ENCODE measurements around the gene EGLN1. TPM values are rescaled to one million over a fixed set of nuclear protein-coding genes. Genes with fewer than 3 reads are reported as not detected.
A peak's percentile ranks its signal among the peaks of the same experiment; 100 is the strongest.

The EGLN1 gene
- polyA plus RNA-seq, 1 of the 3 experiments (the other 2 are of a cell fraction): 10.7 TPM

GRCh38 chr1:231393668-231394067 lies 28.4 kb downstream of the EGLN1 start:
- Histone ChIP-seq H3K79me2 (ENCODE audit: insufficient read depth) (peaks cover 80% of the 10 kb centered on the region), H3K27ac (ENCODE audit: low read depth in 2 of 2, low read length in 1 of 2) (peak overlapping the region; percentile 69 to 99; a peak in 3 of 4 replicates), H2AFZ (ENCODE audit: low read depth) (no peak overlapping the region), H3K27me3 (ENCODE audit: insufficient read depth) (no peaks in the 10 kb centered on the region), H3K9me2 (no peaks in the 10 kb centered on the region), H3K36me3 (replicated peaks in 1 of 2; ENCODE audit: control insufficient read depth in 1 of 2, insufficient read depth in 2 of 2, low read length in 1 of 2) (peaks cover 0 to 3% of the 10 kb centered on the region in 2 experiments), H3K4me3 (ENCODE audit: low read depth in 2 of 2, low read length in 1 of 2) (no peak overlapping the region), H4K20me1 (ENCODE audit: insufficient read depth) (no peaks in the 10 kb centered on the region), H3K9ac (no peak overlapping the region), H3K4me1 (ENCODE audit: control insufficient read depth in 1 of 2, insufficient read depth in 2 of 2, low read depth in 1 of 2, low read length in 1 of 2) (peaks cover 12 to 40% of the 10 kb centered on the region in 2 experiments), H3K4me2 (no peak overlapping the region), H3F3A (replicated peaks; ENCODE audit: insufficient read depth) (peaks cover 41% of the 10 kb centered on the region), H3K9me3 (no peaks in the 10 kb centered on the region)
- DNase-seq: peak; percentile 24
- ChIA-PET POLR2A (no interaction called here), CTCF (interaction anchor here (1.2 kb wide), 1 partner anchor 27 kb away, joined by 3 read pairs; no protein-coding TSS in a partner anchor)
- TF ChIP-seq PBX3 (IDR thresholded peaks at IDR 0.05) (peak; percentile 72), USF1 (IDR thresholded peaks at IDR 0.05; ENCODE audit: borderline replicate concordance, low read depth) (no peak), TCF12 (IDR thresholded peaks at IDR 0.05) (peak; percentile 87), IRF3 (IDR thresholded peaks at IDR 0.05; ENCODE audit: low read depth, low read length) (no peak), JUND (IDR thresholded peaks at IDR 0.05) (peak; percentile 38; the same call in 1 of the 2 replicates), NFIC (IDR thresholded peaks at IDR 0.05; ENCODE audit: borderline replicate concordance) (no peak), FOSL2 (IDR thresholded peaks at IDR 0.05; ENCODE audit: borderline replicate concordance, low read depth) (0 out of 2 replicates have a peak, but pooled peaks have one; percentile 7), EZH2phosphoT487 (IDR thresholded peaks at IDR 0.05; ENCODE audit: borderline replicate concordance, low read depth) (no peak), RAD21 (IDR thresholded peaks at IDR 0.05; ENCODE audit: low read length) (peak; percentile 39), POLR2AphosphoS5 (IDR thresholded peaks at IDR 0.05; ENCODE audit: low read depth, low read length) (peak; percentile 38; the same call in 1 of the 2 replicates)

DNA sequence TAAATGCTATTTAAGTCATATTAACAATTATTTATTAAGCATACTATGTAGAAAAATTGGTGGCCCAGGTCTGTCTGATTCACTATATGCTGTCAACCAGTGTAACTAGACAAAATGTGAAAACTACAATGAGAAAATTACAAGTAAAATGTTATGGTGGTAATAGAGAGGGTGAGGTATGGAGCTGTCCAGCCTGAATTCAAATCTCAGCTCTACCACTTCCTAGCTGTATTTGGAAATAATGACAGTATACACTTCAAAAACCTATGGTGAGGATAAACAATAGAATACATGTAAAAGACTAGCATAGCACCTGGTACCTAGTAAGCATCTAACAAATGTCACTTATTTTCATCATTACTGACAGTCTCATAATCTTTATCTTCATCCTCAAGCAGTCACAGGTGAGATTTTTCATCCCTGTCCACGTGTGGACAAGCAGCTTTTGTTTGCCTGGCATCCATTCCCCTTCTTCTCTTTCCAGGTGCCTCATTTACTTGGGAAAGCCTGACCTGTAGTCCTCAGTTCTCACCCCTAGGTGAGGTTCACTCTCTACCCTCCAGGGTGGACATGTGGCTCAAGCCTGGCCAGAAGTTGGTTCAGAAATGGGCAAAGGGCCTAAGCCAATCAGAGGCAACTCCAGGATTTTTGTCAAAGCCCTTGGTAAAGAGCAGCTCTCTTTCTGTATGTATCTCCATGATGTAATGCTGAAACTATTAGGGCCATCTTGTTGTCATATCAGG lies 29.5 kb downstream of the EGLN1 start:
- Histone ChIP-seq H3K4me1 (ENCODE audit: control insufficient read depth in 1 of 2, insufficient read depth in 2 of 2, low read depth in 1 of 2, low read length in 1 of 2) (peaks cover 12 to 45% of the 10 kb centered on the region in 2 experiments), H3K79me2 (ENCODE audit: insufficient read depth) (peaks cover 79% of the 10 kb centered on the region), H3K4me3 (ENCODE audit: low read depth in 2 of 2, low read length in 1 of 2) (no peak overlapping the region), H3K36me3 (replicated peaks in 1 of 2; ENCODE audit: control insufficient read depth in 1 of 2, insufficient read depth in 2 of 2, low read length in 1 of 2) (peaks cover 0 to 3% of the 10 kb centered on the region in 2 experiments), H2AFZ (ENCODE audit: low read depth) (no peak overlapping the region), H3K27me3 (ENCODE audit: insufficient read depth) (no peaks in the 10 kb centered on the region), H3K4me2 (no peak overlapping the region), H3F3A (replicated peaks; ENCODE audit: insufficient read depth) (peaks cover 49% of the 10 kb centered on the region), H3K27ac (ENCODE audit: low read depth in 2 of 2, low read length in 1 of 2) (peak overlapping the region in 1 of 2 experiments; percentile 99; a peak in 3 of 4 replicates), H3K9ac (no peak overlapping the region), H3K9me2 (no peaks in the 10 kb centered on the region), H4K20me1 (ENCODE audit: insufficient read depth) (no peaks in the 10 kb centered on the region), H3K9me3 (no peaks in the 10 kb centered on the region)
- POLR2A ChIA-PET: no interaction called here
- DNase-seq: peak; percentile 9
- CTCF ChIA-PET: interaction anchor here (1.0 to 1.2 kb wide), 2 partner anchors 28 to 198 kb away, joined by 3 read pairs; no protein-coding TSS in a partner anchor
- TF ChIP-seq CTCF (IDR thresholded peaks at IDR 0.05) (0 out of 2 replicates have a peak, but pooled peaks have one; percentile 9), CHD2 (IDR thresholded peaks at IDR 0.05; ENCODE audit: low read length, partially characterized antibody) (no peak), FOXM1 (IDR thresholded peaks at IDR 0.05; ENCODE audit: low read depth) (no peak), IRF3 (IDR thresholded peaks at IDR 0.05; ENCODE audit: low read depth, low read length) (no peak), RAD21 (IDR thresholded peaks at IDR 0.05; ENCODE audit: low read length) (no peak), ELF1 (IDR thresholded peaks at IDR 0.05) (no peak), MAX (IDR thresholded peaks at IDR 0.05; ENCODE audit: low read depth) (no peak)
- TF ChIP-seq, protein P1, sequence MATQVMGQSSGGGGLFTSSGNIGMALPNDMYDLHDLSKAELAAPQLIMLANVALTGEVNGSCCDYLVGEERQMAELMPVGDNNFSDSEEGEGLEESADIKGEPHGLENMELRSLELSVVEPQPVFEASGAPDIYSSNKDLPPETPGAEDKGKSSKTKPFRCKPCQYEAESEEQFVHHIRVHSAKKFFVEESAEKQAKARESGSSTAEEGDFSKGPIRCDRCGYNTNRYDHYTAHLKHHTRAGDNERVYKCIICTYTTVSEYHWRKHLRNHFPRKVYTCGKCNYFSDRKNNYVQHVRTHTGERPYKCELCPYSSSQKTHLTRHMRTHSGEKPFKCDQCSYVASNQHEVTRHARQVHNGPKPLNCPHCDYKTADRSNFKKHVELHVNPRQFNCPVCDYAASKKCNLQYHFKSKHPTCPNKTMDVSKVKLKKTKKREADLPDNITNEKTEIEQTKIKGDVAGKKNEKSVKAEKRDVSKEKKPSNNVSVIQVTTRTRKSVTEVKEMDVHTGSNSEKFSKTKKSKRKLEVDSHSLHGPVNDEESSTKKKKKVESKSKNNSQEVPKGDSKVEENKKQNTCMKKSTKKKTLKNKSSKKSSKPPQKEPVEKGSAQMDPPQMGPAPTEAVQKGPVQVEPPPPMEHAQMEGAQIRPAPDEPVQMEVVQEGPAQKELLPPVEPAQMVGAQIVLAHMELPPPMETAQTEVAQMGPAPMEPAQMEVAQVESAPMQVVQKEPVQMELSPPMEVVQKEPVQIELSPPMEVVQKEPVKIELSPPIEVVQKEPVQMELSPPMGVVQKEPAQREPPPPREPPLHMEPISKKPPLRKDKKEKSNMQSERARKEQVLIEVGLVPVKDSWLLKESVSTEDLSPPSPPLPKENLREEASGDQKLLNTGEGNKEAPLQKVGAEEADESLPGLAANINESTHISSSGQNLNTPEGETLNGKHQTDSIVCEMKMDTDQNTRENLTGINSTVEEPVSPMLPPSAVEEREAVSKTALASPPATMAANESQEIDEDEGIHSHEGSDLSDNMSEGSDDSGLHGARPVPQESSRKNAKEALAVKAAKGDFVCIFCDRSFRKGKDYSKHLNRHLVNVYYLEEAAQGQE (IDR thresholded peaks at IDR 0.05; ENCODE audit: low read depth, low read length): peak; percentile 84
- 76% methylated on average over 1 of the region's 1 CpG for WGBS (ENCODE audit: low lambda C conversion rate)

All from SK-N-SH (cell line).